ENCODE results near the gene MAD1L1.

MAD1L1 gene

DNA sequence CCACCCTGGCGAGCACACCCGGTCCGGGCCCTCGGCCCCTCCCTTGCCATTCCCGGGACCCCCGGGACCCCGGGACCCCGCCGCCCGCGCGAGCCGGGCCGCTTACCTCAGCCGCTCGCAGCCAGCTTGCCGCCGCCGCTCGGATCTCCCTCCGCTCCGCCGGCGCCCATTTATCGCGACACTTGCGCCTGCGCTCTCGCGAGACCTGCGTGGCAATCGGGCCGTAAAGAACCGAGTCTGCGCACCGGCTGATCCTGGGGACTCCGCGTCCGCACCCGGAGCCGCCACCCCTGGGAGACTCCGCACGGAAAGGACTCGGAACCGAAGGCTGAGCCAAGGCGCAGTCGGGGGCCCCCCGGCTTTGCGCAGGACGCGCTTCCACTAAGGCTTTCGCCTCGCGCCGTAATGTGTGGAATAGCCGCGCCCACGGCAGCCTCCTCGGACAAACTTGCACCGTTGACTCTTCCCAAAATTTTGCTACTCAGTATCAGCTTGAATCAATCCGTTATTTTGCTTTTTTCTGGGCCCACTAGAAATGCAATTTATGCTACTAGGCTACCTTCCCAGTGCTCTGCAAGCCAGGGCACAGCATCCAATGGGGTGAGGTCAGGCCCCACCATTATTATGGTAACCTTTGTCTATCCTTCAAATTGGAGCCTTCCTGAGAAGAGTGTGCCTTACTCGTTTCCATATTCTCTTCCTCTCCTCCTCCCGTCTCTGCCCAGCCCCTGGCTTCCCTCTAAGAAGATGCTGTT lies at the start of gene MAD1L1:
TSS of gene MAD1L1 (minus strand) at position 180 of the 755 bp plus-strand sequence. CDS start 2,812 bp downstream, outside the sequence.
- peak; percentile 81 for DNase-seq

DNA sequence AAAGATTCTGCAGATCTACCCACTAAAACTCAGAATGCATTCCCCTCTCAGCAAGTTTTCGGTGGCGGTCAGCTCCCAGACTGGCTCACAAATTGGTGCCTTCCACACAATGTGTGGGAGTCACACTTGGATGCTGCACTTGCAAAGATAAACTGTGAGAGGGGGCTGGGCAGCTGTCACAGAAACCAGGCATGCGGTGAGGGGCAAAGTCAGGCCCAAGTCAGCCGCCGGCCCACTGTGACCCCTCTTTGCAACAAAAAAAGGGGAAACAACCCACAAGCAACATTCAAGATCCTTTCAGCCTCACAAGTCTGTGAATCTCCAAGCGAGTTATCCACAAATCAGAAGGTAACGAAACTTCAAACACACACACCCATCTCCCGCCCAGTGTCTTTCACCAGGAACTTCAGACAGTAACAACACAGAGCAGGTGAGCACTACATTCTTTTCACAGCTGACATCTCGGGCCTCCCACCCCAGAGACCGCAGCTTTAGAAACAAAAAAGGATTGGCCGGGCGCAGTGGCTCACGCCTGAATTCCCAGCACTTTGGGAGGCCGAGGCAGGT lies 49.5 kb upstream of the MAD1L1 start:
- DNase-seq: no peak

DNA sequence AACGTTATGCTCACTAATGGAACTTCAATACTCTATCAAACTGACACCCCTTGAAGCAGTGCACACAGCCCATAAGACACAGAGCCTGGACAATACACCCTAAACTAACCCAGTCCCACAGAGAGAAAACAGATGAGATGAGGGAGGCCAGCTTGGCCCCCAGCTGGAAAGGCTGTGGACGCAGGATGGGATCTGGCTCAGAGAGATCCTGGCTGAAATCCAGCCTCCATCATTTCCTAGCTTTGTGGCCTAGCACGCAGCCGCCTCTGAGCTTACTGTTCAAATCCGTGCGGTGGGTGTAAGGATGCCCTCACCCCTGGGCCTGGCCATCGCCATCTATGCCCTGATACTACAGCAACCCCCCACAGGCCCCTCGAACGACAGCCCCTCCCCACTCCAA lies 48.8 kb upstream of the MAD1L1 start:
- DNase-seq: no peak

DNA sequence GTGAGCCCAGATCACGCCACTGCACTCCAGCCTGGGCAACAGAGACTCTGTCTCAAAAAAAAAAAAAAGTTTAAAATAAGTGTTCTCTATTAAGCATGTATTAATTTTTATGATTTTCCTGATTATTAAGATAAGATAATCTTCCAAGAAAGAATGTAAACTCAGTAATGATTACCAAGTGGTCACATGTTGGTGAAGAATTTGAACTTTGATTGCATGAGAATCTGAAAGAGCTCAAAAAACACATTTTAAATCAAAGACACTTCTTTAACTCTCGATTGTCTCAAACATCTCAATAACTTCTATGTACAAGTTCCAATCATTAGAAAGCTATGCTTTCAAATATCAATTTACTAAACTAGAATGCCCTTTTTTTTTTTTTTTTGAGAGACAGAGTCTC lies 47.7 kb upstream of the MAD1L1 start:
- no peak for DNase-seq

DNA sequence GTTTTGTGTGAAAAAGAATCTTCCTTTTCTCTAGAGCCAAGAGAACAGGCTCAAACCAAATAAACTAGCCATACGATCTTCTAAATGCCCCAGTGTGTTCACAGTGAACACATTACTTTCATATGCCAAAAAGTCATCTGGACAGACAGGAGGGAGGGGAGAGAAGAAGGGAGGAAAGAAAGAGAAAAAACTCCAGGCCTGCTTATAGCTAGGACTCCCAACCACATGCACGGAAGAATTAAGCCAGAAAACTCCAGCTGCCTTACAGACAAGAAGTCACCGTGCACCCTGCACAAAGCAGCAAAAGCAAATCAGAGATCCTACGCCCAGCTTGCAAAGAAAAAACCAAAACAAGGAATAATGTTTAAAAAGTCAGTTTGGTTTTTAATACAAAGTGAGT lies 47.2 kb upstream of the MAD1L1 start:
- DNase-seq: peak; percentile 8

DNA sequence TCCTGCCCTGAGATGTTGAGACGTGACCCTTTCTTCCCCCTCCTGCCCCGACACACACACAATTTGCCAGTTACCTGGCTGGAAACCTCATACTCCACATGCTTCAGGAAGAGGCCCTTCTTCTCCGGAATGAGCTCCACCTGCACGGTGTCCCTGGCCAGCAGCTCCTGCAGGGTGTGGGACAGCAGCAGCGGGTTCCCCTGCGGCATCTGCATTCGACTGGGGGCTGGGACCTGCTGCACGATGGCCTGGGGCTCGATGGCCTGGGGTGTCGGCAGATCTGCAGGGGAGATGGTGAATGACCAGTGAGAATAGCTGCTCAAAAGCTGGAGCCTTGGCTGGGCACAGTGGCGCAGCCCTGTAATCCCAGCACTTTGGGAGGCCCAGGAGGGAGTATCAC lies 45.3 kb upstream of the MAD1L1 start:
- DNase-seq: no peak

DNA sequence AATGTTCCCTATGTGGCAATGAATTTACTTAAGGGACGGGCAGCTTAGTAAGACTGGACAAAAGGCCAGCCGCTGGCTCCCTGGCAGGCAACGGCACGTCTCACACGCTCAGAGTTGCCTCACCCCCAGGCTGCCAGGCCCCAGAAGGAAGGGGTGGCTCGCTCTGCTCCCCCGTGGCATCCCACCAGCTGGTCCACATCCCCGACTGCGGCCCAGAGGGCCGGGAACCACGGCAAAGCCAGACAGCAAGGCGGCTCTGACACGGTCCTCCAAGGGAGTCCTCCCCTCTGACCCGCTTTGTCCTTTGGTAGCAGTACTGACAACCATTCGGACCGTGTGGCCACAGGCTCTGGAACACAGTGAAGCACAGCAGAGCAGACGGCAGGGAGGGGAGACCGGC lies 43.4 kb upstream of the MAD1L1 start:
- DNase-seq: no peak

DNA sequence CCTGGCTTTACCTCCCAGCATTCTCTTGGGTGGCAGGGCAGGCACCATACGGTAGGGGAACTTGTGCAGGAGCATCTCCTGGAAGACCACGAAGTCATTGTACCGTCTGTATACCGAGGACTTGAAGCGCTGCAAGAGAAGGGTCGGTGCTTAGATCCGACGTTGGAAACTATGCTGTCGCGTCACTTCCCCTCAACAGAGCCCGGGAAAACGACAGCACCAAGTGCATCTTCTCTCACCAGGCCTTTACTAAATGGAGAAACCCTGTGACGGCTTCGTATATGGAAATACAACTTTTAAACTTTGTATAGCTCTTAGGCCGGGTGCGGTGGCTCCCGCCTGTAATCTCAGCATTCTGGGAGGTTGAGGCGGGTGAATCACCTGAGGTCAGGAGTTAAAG lies 42.4 kb upstream of the MAD1L1 start:
- DNase-seq: no peak

DNA sequence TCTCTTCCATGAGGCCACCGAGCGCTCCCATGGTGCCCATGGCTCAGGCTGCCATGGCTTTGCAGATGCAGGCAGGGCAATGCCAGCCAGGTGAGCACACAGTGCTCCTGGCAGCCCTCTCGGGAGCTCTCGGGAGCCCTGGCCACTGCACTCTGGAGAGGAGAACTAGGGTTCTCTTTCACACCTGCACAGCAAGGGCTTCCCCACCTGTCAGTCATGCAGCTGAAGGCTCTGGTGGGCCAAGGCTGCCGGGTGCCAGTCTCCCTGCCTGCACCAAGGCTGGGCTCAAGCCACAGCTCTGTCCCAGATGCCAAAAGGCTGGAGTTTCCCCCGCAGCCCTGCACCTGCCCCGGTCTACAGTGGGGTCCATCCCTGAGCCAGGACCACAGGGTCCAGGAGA lies 41.9 kb upstream of the MAD1L1 start:
- DNase-seq: no peak

DNA sequence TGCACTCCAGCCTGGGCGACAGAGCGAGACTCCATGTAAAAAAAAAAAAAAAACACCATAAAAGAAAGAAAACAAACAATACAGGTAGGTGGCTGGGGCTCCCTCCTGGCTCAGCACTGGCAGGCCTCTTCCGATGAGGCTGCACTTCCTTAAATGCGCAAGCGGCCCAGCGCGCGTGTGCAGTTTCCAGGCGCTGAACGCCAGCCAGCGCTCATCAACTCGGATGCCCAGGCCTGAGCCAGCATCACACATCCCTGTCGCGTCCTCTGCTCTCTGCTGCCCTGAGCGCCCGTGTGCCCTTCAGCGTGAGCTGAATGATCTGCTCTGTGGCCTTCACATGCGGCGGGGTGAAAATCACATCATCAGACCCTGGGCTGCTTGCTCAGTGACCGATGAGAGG lies 41.1 kb upstream of the MAD1L1 start:
- no peak for DNase-seq

DNA sequence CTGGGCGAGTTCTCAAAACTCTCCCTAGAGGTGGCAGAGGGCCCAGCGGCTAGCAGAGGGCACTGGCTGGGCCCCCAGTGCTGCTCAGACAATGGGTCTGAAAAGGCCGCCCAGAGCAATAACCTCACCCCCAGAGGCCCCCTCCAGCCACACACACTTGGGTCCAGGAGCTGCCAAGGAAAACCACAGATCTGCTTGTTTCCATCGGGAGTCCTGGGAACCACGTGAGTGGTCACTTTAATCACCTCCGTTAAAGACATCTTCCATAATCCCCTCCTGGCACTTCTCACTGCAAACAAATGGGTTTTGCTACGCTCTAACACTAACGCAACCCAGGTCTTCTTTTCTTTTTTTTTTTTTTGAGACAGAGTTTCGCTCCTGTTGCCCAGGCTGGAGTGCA lies 39.3 kb upstream of the MAD1L1 start:
- no peak for DNase-seq

DNA sequence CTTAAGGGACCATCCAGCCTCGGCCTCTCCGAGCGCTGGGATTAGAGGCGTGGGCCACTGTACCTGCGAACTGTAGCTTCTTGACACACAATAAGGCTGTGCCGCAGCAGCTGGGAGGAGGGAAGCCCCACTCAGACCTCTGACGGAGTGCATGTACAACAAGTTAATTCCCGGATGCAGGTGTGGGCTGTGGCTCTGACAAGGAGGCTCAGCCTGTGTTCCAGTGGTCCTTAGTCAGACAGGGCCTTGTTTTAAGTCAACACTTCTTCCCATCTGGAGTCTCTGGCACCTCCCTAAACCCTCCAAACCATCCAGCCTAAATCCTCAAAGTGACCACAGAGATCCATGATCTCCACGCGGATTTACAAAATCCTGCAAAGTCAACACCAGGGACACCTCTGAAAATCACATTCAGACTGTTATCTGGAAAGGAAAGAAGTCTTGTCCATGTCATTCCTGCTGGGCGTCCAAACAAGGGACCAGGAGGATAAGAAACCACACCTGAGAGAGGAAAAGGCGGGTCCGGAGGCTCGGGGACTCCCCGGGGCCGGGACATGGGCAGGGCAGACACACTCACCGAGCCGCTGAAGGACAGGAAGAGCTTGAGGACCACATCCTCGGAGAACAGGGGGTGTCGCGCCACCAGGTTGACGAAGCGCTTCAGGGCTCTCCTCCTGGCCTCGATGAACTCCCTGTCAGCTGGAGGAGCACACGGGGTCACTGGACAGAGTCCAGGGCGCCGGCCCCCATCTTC lies 38.7 kb upstream of the MAD1L1 start:
- DNase-seq: no peak

DNA sequence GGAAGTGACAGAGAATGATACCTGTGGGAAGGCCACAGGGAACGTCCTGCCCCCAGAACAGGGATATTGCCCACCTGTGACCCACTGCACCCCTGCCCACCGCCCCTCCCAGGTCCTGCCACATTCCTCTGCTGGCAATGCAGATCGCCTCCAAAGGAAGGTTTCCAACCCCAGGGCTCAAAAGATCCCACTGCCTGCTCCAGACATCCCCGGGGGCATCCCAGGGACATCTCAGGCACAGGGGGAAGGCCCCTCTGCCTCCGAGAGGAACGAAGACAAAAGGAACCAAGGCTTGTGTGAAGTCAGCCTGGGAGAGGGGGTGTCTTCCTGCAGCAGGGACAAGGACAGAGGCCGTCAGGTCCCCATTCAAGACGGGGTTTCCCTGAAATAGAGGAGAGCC lies 37.8 kb upstream of the MAD1L1 start:
- DNase-seq: no peak

DNA sequence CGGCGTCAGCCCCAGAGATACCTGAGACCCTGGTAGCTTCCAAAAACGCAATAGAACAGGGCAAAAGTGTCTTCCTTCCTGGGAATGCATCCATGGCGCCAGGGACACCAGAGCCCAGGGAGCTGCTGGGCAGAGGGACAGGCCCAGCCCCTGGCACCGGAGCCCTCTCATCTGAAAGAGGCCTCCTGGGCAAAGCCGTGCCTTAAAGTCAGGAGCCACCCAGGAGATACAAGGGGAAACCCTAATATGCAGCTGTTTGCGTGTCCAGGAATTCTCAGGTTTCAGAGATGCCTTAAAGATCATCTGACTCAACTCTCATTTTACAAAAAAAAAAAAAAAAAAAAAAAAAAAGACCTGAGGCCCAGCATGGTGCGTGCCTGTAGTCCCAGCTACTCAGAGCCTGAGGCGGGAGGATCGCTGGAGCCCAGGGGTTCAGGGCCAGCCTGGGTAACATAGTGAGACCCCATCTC lies 37.3 kb upstream of the MAD1L1 start:
- DNase-seq: peak; percentile 63

DNA sequence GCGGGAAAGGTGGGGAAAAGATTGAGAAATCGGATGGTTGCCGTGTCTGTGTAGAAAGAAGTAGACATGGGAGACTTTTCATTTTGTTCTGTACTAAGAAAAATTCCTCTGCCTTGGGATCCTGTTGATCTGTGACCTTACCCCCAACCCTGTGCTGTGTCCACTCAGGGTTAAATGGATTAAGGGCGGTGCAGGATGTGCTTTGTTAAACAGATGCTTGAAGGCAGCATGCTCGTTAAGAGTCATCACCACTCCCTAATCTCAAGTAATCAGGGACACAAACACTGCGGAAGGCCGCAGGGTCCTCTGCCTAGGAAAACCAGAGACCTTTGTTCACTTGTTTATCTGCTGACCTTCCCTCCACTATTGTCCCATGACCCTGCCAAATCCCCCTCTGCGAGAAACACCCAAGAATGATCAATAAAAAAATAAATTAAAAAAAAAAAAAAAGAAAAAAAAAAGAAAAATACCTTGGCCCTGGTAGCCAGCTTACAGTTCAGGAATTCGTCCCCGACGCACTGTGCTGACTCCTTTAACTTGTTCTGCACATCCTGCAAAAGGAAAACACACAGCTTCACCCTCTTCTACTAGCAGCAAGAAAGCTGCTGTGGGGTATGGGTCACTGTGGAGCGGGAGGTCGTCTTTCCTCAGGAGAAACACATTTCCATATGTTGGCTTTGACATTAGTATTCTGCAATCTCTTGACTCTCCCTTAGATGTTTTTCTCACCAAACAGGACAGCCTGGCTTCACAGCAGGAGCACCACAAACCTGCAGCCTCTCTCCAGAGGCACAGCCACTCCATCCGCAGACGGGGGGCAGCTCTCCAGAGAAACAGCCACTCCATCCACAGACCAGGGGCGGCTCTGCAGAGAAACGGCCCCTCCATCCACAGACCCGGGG lies 36.6 kb upstream of the MAD1L1 start:
- DNase-seq: peak; percentile 18

DNA sequence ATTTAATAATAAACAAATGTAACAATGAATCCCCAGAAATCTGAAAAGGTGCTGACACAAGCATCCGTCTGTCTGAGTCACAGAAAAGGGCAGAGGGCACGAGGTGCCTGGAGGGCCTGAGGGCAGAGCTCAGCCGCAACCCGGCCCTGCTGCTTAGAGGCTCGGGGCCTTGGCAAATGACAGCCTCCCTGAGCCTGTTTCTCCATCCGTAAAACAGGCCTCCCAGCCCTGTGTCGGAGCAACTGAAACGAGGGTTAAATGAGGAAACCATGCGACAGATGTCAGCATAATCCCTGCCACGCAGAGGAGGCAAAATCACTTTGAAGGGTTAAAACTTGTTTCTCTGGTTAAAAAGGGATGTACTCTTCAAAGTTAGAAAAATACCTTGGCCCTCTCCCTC lies 34.2 kb upstream of the MAD1L1 start:
- DNase-seq: peak; percentile 72

DNA sequence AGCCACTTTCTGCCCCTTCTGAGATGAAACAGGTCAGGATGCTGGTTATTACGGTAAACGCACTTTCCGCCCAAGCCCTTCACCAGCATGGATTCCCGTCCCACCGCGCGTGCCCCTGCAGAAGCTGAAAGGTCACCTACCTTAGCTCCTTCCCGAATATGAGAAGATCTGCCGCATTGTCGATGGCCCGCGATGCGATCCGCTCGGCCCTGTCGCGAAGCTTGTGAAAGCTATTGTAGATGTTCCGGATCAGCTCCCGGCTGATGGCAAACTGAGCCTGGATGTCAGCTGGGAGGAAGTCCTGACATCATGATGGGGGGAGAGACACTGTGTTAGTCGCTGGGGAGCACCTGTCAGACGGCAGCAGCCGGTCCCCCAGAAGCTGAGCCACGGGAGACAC lies 31.4 kb upstream of the MAD1L1 start:
- DNase-seq: no peak

DNA sequence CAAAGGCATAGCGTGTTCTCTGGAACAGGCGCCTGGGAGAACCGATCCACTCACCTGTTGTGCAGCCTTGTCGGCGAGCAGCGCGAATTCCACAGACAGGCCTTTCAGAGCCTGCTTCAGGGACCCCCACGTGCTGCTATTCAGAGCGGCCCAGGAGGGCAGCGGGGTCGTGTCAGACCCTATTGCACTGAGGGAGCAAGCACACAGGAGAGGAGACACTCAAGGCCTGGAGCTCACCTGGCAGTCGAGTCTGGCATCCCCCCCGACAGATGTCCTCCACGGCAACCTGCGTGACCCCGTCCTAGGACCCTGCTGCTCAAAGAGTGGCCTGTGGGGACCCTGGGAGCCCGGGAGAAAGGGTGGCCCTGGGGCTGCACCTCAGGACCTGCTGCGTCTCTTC lies 30.4 kb upstream of the MAD1L1 start:
- DNase-seq: no peak

DNA sequence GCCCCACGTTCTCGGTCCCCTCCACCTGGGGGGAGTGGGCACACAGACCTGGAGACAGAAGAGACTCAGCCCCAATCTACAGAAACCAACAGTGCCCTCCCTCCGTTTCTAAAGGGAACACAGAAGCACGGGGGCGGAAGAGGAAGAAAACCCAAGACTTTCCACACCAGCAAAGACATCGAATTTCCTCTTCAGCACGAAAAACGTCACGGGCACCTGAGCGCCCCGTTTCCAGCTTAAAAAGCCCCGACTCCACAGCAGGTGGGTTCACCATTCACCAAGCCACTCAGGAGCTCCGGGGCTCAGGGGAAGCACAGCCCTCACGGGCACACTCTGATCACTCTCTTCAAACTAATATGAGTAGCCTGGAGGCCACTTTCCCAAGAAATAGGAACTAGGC lies 28.9 kb upstream of the MAD1L1 start:
- no peak for DNase-seq

DNA sequence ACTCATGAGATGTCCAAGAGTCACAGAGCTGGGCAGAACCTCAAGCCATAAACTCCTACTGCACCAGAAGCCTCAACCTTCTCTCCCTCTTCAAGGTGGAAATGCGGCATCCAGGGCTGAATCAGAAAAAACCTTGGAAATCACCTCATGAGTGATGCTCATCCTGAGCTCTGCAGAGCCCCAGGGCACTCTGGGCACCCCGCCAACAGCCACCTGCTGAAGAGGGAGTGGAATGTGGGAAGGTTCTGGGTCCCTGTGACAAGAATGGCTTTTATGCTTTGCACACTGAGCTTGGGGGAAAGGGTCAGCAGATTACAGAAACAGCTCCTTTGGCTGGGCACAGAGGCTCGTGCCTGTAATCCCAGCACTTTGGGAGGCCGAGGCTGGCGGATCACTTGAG lies 28.1 kb upstream of the MAD1L1 start:
- peak; percentile 76 for DNase-seq

DNA sequence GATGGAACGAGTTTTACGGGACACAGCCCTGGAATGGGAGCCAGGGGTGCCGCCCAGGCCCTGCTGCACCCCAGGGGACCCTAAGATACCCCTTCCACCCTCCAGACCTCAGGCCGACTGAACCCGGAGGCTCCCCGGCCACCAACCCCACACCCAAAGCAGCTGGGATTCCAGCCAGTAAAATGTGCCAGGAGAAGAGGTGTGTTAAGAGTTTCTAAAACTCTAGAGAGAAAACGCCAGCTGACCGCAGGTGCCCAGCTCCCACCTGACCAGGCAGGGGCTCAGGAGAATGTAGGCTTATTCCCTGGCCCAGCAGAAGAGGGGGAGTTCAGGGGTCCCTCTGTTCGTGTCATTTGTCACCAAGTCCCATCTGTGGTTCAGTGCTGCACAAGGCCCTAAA lies 26.7 kb upstream of the MAD1L1 start:
- no peak for DNase-seq

DNA sequence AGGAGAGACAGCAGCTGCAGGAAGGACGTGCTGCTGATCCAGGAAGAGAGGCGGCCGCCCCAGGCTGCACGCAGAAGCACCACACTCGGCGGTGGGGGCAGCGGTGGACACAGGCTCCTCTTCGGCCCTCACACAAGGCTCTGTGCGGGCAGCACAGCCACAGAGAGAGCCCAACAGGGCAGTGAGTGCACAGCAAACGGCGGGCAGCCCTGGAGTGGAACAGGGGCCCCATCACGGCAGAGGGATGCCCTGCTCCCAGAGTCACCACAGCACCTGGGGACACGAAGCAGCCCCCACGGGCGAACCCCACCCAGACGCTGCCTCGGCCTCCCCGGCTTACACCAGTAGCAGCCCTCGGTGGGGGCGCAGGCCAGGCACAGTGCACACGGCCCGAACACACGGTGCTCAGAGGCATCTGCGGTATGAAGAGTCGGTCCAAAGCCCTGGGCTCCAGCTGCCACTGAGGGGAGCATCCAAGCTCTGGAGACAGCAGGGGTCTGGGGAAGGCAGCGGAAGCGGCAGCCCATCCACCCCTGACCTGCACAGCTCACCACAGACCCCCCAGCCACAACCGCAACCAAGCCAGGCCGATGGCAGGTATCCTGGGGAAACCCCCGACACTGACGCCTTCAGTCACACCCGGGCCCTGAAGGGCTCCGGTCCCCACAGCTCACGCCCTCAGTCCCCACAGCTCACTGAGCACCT lies 26.1 kb upstream of the MAD1L1 start:
- no peak for DNase-seq
